Body of pancreas (tissue), 4 donors: ENCODE measurements around the gene CNTNAP1.

Experiments
- POLR2A ChIP-seq, 3 donors: fragments of 450-650 bp; IDR thresholded peaks; one replicate each; pipeline ENCODE4 v1.6.1; 2016; ENCODE audit warnings: antibody characterized with exemption in 3 of 3, mild to moderate bottlenecking in 2 of 3
- TF ChIP-seq, protein P1 (sequence below), 7 experiments: fragments of 450-650 bp in 4 of 7; fragments of 200-600 bp in 3 of 7; sonication (generic) in 3 of 7; IDR thresholded peaks; one replicate each; pipeline ENCODE4 v1.5.1; 2016 to 2019; ENCODE audit warnings: antibody characterized with exemption in 7 of 7

DNA sequence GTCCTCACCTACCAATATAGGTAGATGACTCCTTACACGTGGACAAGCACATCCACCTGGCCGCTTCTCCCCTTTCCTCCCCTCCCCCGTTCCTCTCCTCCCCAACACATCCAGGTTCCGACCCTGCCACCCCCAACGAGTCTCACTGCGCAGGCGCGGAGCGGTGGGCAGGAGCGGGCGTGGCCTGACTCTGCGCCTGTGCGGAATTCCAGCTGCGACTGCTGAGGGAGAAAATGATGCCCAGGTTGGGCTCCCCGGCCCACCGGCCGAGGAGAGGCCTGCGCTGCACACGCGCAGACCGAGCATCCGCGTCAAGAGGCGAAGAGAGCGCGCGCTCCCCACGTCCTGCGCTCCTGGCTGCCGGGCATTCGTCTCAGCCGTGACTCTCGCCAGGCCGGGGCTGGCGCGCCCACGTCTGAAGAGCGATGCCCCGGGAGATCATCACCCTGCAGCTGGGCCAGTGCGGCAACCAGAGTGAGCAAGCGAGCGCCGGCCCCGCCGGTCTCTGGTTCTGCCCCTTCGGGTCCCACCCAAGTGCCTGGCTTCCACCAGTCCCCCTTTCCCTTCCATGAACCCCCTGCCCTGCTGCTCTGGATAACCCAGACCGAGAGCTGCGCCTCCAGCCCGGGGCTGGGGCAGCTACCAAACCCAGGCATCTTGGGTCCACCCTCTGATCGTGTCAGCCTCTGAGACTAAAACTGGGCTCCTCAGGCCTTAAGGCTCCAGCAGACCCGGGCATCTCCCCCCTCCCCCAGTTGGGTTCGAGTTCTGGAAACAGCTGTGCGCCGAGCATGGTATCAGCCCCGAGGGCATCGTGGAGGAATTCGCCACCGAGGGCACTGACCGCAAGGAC is 23.0 kb upstream of the CNTNAP1 start, which contains the start of gene TUBG2:
- TF ChIP-seq, protein P1, sequence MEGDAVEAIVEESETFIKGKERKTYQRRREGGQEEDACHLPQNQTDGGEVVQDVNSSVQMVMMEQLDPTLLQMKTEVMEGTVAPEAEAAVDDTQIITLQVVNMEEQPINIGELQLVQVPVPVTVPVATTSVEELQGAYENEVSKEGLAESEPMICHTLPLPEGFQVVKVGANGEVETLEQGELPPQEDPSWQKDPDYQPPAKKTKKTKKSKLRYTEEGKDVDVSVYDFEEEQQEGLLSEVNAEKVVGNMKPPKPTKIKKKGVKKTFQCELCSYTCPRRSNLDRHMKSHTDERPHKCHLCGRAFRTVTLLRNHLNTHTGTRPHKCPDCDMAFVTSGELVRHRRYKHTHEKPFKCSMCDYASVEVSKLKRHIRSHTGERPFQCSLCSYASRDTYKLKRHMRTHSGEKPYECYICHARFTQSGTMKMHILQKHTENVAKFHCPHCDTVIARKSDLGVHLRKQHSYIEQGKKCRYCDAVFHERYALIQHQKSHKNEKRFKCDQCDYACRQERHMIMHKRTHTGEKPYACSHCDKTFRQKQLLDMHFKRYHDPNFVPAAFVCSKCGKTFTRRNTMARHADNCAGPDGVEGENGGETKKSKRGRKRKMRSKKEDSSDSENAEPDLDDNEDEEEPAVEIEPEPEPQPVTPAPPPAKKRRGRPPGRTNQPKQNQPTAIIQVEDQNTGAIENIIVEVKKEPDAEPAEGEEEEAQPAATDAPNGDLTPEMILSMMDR (IDR thresholded peaks at IDR 0.05) = peak in 2 of 7 experiments; percentile 8 to 9
- peak; percentile 66 to 88 (median 85) for TF ChIP-seq POLR2A (IDR thresholded peaks at IDR 0.05)
